Diencephalon (tissue), 1 donor: ENCODE measurements around the gene GTF2F1. TPM values are rescaled to one million over a fixed set of nuclear protein-coding genes. Genes with fewer than 3 reads are reported as not detected.

Experiments
- small RNA-seq: library from RNA; depleted of rRNA; stranded (forward); fragments of <200 nt; gene quantifications from one replicate; pipeline ENCODE3, GENCODE V24; 2014
- total RNA-seq: library from RNA; depleted of rRNA; stranded (reverse); fragments of >200 nt; gene quantifications from one replicate; pipeline ENCODE4 v1.2.3, GENCODE V29; 2014

Gene GTF2F1, protein sequence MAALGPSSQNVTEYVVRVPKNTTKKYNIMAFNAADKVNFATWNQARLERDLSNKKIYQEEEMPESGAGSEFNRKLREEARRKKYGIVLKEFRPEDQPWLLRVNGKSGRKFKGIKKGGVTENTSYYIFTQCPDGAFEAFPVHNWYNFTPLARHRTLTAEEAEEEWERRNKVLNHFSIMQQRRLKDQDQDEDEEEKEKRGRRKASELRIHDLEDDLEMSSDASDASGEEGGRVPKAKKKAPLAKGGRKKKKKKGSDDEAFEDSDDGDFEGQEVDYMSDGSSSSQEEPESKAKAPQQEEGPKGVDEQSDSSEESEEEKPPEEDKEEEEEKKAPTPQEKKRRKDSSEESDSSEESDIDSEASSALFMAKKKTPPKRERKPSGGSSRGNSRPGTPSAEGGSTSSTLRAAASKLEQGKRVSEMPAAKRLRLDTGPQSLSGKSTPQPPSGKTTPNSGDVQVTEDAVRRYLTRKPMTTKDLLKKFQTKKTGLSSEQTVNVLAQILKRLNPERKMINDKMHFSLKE
- total RNA-seq = 43.6 TPM

DNA sequence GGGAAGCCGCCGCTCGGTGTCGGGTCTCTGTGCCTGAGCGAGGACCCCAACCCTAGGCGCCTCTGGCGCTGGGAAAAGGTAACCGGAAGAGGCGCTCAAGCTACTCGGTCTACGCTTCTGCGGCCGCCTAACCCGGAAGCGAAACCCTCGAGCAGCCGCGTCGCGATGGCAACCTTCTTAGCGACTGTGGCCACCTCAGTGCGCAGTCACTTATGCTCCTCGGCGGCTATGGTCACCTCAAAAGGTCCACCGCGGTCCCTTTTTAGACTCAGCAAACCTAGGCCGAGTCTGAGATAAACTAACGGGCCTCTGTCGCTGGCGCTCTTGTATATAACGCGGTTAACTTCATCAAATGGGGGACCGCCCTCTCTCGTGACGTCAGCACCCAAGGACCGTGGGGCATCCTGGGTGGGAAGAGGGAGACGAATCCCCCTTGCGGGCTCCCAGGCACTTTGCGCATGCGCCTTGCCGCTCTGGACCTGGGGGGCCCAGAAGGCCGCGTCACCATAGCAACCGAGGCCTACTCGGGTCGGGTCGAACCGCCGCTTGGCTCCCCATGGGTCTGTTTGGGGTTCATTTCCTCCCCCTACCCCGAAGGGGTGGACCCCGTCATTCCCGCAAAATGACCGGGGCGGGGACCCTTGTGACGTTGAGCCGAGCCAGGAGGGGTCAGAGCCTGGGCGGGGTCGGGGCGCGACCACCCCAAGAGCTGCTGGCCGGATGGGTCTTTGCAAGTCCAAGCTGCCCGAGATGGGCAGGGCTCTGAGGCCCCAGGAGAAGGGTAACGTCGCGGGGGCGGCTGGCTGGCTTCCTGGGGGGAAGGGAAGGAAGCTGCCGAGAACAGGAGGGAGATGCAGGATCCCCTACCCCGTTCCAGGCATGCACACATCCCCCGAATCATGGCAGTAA, at the start of gene GTF2F1:
GTF2F1 (minus strand) TSS at position 91 of the 909 bp plus-strand sequence. CDS start 169 bp downstream, outside the sequence.

DNA sequence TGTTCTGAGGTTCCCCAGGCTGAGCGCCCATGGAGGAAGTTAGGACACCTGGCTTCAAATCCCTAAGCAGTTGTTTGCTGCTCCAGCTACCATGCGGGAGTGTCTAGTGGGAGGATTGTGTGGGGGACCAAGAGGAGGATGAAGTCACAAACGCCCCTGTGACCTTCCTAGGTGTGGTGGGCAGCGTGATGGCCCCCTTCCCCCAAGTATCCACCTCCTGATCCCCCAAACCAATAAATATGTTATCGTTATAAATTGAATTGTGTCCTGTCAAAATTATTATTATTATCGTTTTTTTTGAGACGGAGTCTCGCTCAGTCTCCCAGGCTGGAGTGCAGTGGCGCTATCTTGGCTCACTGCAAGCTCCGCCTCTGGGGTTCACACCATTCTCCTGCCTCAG, 40.7 kb upstream of the GTF2F1 start, which contains the start of gene SLC25A41:
SLC25A41 (minus strand) TSS at position 101 of the 400 bp plus-strand sequence; CDS start at position 31, 70 bp downstream.

DNA sequence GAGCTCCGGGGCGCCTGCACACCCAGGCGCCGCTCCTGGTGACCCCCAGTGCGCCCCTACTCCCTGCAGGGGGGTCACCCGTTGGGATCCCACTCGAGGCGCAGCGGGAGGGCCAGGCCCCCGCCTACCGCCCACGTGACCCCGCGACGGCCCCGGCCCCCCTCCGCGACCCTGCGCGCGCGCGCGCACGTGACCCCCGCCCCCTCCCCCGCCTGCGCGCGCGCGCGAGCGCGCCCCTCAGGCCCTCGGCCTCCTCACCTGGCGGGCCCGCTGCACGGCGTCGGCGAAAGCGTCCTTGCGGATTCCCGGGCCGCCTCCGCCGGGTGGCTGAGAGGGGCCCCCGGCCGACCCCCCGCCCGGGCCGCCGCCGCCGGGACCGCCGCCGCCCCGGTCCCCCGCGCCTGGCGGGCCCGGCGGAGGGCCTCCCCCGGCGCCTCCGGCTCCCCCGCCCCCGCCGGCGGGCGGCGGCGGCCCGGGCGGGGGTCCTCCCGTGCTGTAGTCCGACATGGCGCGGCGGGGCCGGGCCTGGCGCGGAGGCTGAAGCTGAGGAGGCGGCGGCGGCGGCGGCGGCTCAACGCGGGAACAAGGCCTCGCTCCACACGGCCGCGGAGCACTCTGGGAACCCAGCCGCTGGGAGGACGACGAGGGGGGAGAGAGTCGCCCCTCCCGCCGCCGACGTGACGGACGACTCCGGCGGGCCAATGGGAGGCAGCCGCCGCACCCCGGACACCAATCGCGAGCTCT, 31.4 kb upstream of the GTF2F1 start, which contains the start of gene KHSRP:
KHSRP (minus strand) TSS at position 617 of the 744 bp plus-strand sequence; CDS start at position 507, 110 bp downstream.

DNA sequence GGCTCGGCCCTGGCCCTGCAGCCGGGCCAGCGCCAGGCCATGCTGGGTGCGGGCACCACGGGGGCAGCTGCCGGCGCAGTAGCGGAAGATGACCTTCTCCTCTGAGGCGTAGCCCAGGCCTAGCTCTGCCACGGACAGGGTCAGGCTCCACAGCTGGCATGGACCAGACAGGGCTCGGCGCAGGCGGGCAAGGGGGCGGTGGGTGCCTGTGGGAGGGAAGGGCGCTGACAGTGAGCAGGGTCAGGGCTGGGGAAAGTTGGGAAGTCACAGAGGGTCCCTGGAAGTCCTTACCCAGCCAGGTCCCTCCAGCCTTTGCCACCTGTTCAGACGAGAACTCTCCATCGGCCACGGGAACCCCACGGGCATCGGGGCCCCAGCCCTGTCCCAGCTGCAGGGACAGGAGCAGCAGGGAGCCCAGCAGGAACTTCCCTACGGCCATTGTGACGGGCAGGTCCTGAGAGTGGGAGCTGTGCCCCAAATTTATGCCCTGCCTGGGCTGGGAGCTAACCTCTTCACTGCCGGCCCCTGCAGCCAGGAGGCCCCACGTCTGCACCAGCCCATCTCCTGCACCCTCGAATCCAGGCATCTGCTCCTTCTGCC, 17.5 kb downstream of the GTF2F1 start, which contains the start of gene PSPN:
PSPN (minus strand) TSS at position 523 of the 600 bp plus-strand sequence; CDS start at position 439, 84 bp downstream.

DNA sequence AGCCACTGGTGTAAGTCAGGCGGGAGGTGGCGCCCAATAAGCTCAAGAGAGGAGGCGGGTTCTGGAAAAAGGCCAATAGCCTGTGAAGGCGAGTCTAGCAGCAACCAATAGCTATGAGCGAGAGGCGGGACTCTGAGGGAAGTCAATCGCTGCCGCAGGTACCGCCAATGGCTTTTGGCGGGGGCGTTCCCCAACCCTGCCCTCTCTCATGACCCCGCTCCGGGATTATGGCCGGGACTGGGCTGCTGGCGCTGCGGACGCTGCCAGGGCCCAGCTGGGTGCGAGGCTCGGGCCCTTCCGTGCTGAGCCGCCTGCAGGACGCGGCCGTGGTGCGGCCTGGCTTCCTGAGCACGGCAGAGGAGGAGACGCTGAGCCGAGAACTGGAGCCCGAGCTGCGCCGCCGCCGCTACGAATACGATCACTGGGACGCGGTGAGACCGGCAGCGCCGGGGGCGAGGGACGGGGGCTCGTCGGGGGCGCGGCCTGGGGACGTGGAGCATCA, 20.3 kb downstream of the GTF2F1 start, which contains the start of gene ALKBH7:
ALKBH7 (plus strand) TSS at position 201 of the 502 bp plus-strand sequence; CDS start at position 228, 27 bp downstream.

DNA sequence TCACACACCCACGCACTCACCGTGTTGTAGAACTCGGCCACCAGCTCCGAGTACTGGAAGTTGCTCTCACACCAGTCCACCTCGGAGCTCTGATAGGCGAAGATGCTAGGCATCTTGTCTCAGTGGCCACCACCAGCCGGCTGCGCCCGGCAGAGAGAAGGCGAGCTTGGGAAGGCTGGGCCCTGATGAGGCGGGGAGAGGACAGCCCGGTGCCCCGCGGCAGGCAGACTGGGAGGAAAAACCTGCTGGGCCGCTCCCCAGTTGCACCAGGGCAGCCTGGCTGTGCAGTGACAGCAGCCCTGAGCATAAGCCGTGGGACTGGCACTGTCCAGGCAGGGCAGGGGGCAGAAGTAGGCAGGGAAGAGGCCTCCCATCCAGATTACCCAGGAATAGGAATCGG, 59.5 kb downstream of the GTF2F1 start, which contains the start of gene ACER1:
ACER1 (minus strand) TSS at position 174 of the 400 bp plus-strand sequence; CDS start at position 113, 61 bp downstream.

Small RNAs within 50 kb of the gene (small RNA-seq; reads per million reads assigned to genes)
- not detected for gene MIR6790
- not detected for gene MIR6885

Other genes with a start within 250 kb of the GTF2F1 start
- 27.0 TPM for gene MLLT1, start 113.2 kb downstream of the GTF2F1 start, total RNA-seq
- not detected for gene ACER1, start 59.6 kb downstream of the GTF2F1 start, total RNA-seq
- 33.9 TPM for gene CLPP, start 31.6 kb downstream of the GTF2F1 start, total RNA-seq
- 59.5 TPM for gene ALKBH7, start 20.4 kb downstream of the GTF2F1 start, total RNA-seq
- gene PSPN, start 17.2 kb downstream of the GTF2F1 start, total RNA-seq = 3.2 TPM
- 113 TPM for gene KHSRP, start 31.6 kb upstream of the GTF2F1 start, total RNA-seq
- 0.69 TPM for gene SLC25A41, start 40.6 kb upstream of the GTF2F1 start, total RNA-seq
- gene SLC25A23, start 66.6 kb upstream of the GTF2F1 start, total RNA-seq = 37.6 TPM
- gene CRB3, start 71.1 kb upstream of the GTF2F1 start, total RNA-seq = 1.6 TPM
- gene DENND1C, start 88.6 kb upstream of the GTF2F1 start, total RNA-seq = 0.69 TPM
- 169 TPM for gene TUBB4A, start 109.1 kb upstream of the GTF2F1 start, total RNA-seq
- 4.2 TPM for gene TNFSF9, start 137.9 kb upstream of the GTF2F1 start, total RNA-seq
- gene CD70, start 198.0 kb upstream of the GTF2F1 start, total RNA-seq = not detected